Activated T-cell treated with anti-CD3 and anti-CD28 coated beads, Interleukin-2, amount 50 U/mL, for 1 hour (primary cell): ENCODE measurements around the gene RNASE1.

Source experiments
- DNase-seq: peaks from one replicate; pipeline ENCODE4 v3.0.0-alpha.2; 2020

RNASE1 gene

GRCh38 chr14:20807304-20808161, 4.9 kb upstream of the RNASE1 start:
- DNase-seq: no peak

GRCh38 chr14:20805485-20805884, 2.8 kb upstream of the RNASE1 start:
- no peak for DNase-seq

GRCh38 chr14:20803223-20803622, 579 bp upstream of the RNASE1 start:
- no peak for DNase-seq

DNA sequence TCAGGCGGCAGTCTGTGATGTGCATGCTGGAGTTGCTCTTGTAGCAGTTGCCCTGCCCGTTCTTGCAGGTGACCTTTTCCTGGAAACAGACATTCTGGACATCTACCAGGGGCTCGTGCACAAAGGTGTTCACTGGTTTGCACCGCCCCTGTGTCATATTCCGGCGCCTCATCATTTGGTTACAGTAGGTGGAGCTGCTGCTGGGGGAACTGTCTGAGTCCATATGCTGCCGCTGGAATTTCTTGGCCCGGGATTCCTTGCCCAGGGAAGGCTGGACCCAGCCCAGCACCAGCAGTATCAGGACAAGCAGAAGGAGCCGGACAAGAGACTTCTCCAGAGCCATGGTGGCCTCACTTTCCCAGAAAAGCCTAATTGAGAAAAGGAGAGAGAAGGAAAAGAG, 918 bp downstream of the RNASE1 start:
- DNase-seq: no peak

DNA sequence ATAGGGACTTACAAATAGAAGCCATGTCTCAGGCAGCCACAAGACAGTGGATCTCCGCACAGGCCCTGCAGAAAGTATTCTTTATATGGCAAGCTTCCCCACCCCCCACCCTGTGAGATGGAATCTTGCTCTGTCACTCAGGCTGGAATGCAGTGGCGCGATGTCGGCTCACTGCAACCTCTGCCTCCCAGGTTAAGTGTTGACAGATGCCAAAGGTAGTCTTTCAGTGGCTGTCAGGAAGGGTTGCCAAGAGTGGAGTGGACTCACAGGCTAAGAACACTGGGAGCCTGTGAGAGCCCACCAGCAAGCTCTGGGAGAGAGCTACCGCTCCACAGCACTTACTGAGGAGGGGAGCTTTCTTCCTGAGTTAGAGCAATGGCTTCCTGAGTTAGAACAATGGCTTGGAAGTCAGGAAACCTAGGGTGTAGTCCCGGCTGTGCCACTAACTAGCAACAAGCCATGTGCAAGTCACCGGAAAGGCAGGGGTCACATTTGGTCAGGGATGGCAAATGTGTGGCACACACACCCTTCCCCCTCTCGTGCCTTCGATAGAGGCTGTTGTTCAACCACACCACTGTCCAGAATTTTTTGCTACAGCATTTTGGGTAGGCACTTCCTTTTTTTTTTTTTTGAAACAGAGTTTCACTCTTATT, 2.6 kb downstream of the RNASE1 start:
- DNase-seq: no peak

DNA sequence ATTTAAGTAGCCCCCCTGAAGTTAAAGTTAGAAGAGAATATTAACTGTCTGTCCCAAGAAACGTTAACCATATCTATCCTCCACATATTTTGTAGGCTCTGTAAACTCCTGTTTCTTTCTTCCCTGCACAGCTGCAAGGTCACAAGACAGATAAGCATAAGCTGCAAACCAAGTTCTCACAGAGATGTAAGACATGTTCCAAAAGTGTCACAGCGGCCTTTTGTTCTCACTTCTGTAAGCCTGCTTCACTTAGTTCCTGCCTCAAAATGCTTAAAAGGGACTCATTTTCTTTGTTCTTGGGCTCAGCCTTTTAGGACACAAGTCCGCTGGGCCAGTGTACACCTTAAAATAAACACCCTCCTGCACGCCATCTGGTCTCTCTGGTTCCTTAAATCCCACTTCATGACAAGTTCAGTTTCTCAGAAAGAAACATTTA, 3.2 kb downstream of the RNASE1 start:
- DNase-seq: no peak

DNA sequence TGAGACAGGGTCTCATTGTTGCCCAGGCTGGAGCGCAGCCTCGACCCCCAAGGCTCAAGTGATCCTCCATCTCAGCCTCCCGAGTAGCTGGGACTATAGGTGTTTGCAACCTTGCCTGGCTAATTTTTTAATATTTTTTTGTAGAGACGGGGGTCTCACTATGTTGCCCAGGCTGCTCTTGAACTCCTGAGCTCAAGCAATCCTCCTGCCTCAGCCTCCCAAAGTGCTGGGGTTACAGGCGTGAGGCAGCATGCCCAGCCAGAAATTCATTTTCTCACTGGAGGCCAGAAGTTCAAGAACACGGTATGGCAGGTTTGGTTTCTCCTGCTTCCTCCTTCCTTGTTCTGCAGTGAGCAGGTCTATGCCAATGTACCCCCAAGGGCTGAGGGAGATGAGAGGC, 3.7 kb downstream of the RNASE1 start:
- DNase-seq: no peak

- DNase-seq: no peak
These were observed 4.3 kb downstream of the RNASE1 start for GRCh38 chr14:20798318-20798717.

DNA sequence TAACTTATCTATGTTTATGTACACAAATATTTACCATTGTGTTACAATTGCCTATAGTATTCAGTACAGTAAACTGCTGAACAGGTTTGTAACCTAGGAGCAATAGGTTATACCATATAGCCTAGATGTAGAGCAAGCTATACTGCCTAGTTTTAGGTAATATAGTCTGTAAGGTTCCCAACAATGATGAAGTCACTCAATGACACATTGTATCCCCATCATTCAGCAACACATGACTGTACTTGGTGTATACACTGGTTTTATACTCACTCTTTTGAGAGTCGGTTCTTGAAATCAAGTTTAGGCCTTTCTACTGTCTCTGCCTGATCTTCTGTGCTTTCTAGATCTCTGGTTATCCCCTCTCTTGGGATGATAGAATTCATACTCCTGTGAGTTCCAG, 5.5 kb downstream of the RNASE1 start:
- no peak for DNase-seq

DNA sequence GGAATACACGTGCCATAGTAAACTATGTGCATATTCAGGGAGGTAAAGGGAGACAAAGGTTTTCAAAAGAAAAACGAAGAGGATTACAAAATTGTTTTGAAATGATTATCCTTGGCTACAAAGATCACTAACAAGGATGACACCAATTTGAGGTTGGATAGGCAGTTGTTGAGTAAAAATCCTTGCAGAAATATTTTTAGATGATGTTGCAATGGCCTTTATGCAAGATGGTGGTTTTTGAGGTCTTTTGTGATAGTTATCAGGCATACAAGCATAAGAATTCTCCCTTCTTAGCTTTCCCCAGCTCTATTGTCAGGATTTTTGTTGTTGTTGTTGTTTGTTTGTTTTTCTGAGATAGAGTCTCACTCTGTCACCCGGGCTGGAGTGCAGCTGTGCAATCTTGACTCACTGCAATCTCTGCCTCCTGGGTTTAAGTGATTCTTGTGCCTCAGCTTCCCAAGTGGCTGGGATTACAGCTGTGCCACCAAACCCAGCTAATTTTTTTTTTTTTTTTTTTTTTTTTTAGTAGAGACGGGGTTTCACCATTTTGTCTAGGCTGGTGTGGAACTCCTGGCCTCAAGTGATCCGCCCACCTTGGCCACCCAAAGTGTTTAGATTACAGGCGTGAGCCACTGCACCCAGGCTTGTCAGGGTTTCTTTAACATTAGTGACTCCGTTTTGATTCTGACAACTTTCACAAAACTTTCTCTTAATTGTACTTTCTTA, 7.8 kb downstream of the RNASE1 start:
- no peak for DNase-seq

DNA sequence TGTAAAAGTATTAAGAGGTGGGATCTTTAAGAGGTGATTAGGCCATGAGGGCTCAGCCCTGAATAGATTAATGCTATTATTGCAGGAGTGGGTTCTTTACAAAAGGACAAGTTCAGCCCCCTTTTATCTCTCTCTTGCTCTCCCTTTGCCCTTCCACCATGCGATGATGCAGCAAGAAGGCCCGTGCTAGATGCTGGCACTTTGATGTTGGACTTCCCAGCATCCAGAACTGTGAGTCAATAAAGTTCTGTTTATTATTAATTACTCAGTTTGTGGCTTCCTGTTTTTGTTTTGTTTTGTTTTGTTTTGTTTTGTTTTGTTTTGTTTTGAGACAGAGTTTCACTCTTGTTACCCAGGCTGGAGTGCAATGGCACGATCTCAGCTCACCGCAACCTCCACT, 10.1 kb downstream of the RNASE1 start:
- DNase-seq: no peak

DNA sequence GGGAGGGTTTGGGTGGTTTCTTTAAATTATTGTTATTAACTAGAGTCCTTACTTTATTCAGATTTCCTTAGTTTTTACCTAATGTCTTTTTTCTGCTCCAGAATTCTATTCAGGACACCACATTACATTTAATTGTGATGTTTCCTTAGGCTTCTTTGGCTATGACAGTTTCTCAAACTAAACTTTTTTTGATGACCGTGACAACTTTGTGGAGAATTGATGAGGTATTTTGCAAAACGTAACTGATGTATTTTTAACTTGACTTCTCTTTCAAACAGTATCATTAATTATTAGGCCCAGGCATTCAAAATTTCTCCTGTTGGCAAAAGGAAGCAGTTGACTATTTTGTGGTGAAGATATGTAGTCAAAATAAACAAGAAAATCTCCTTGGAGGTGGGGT, 11.0 kb downstream of the RNASE1 start:
- DNase-seq: no peak

DNA sequence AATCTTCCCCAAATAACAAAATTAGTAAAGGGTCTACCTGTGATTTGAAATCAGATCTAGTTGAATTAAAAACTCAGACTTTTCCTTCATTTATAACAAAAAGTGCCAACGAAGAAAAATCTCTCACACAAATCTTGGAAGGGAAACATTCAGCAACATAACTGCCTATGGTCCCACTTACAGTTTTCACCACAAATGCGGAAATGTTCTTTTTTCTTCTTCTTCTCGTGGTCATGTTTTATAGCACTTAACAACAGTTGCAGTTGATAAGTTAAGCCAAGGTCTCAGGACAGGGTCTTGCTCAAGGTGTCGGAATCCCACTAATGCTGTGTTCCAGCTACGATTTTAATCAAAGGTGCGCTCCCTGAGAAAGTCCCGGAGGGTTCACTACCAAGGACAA, 11.5 kb downstream of the RNASE1 start:
- DNase-seq: no peak

- DNase-seq: no peak
These were observed 12.1 kb downstream of the RNASE1 start for GRCh38 chr14:20790464-20791116.

- no peak for DNase-seq
These were observed 13.3 kb downstream of the RNASE1 start for GRCh38 chr14:20789230-20789813.

GRCh38 chr14:20787025-20787424, 15.6 kb downstream of the RNASE1 start:
- no peak for DNase-seq

GRCh38 chr14:20782280-20782890, 20.3 kb downstream of the RNASE1 start:
- no peak for DNase-seq

- no peak for DNase-seq
These were observed 20.8 kb downstream of the RNASE1 start for GRCh38 chr14:20781803-20782202.

- no peak for DNase-seq
These were observed 26.7 kb downstream of the RNASE1 start for GRCh38 chr14:20775901-20776300.

- DNase-seq: no peak
These were observed 27.6 kb downstream of the RNASE1 start for GRCh38 chr14:20775043-20775442.

- DNase-seq: no peak
These were observed 28.3 kb downstream of the RNASE1 start for GRCh38 chr14:20774258-20774824.

DNA sequence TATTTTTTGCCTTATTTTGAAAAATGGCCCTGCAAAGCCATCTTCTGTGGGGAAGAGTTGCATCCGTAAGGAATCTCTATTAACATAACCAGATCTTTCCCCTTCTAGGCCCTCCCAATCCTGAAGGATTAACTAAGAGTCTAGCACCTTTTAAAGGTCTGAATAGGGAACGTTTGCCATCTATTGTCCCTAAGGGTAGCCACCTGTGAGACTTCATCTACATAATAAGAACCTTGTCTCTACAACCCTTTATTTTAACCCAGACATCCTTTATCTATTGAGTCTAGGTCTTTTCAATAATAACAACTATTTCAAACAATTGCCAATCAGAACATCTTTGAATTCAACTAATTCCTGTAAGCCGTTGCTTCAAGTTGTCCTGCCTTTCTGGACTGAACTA, 30.0 kb downstream of the RNASE1 start:
- DNase-seq: no peak
